Measurements from ENCODE around the gene FOXJ2.

- TF ChIP-seq REST (IDR thresholded peaks at IDR 0.05; ENCODE audit: insufficient replicate concordance, low read depth) (no peak), CTCF (IDR thresholded peaks at IDR 0.05; ENCODE audit: insufficient read depth, low read length) (peak; percentile 31)
Measured at GRCh38 chr12:7995266-7995963, 37.1 kb upstream of the FOXJ2 start.
